Measurements from ENCODE around the gene CDH26.
"Not testable (repeated sequence)": the region's sequence is repeated elsewhere in the genome, so short reads cannot be mapped to it uniquely, and the experiment has no call there.

The CDH26 gene

DNA sequence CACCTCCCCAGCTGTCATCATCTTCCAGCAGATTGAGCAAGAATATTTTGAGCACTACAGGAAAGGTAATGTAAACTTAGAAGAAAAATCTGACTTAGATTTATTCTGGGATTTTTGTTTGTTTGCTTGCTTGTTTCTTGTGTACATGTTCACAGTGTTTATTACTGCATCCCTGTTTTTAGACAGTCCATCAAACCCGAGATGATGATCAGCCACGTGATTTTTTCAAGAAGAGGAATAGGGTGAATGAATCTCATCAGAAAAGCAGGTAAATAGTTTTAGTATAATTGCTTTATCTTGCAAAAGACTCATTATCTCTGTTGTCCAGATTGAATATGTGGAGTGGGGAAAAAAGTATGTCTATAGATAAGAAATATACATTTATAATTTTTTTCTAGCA, 16.0 kb upstream of the CDH26 start:
- DNase-seq, result no peak

DNA sequence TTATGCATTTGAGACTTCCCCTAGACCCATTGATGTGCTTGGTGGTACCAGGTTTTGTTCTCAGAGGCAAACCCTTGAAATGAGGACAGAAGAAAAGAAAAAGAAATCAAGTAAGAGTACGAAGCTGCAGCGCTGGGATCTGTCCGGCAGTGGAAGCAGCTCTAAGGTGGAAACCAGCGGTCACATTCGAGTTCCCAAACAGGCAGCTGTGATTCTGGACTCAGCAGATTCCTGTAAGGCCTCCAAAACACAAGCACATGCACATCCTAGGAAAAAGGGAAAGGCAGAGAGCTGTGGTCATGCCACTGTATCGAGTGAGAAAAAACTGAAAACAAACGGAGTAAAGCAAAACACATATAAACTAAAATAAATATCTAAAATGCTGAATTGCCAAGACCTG, 13.5 kb upstream of the CDH26 start:
- no peak for DNase-seq

DNA sequence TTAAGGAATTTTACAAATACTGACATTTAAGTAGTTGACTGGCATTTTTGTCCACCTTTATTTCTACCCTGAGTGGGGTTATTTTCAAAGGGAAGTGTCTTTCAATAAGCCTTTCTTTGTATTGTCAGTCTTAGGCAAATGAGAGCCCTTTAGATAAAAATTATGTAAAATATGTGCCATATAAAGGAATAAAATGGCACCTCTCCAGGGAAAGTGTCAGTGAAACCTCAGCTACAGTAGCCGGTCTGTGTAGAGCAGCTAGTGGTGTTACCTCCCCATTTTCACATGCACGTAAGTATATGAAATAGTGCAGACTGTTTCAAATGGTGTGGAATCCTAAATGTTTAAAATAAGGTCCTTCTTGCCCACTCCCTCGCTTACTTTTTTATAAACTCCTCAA, 13.0 kb upstream of the CDH26 start:
- no peak for DNase-seq

DNA sequence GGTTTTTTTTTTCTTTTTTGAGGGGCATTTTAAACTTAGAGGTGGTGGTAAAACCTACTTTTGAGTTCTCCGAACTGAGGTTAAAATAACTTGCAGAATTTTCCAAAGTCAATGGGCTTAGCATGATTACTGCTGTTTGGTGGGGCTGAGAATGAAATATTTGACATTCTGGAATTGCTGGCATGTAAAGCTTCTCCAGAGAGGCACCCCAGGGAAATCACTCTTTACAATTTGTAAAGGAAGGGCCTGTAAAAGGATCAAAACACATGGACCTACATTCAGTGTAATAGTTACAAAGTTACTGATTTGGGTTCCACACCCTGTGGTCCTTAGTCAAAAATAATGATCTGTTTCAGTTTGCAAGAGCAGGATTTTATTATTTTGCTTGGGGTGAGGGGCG, 12.5 kb upstream of the CDH26 start:
- no peak for DNase-seq

DNA sequence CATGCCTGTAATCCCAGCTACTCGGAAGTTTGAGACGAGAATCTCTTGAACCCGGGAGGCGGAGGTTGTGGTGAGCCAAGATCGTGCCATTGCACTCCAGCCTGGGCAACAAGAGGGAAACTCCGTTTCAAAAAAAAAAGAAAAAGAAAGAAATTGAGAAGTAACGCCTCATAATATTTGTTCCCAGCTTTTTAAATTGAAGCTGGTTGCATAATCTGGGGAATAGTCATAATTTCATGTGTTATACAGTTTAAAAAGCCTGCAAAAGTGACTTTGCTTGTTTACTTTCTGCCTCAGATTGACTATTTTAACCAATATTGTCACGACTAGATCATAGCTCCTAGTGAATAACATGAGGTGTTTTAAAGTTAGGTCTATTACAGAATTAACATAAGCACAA, 10.8 kb upstream of the CDH26 start:
- DNase-seq, result no peak

DNA sequence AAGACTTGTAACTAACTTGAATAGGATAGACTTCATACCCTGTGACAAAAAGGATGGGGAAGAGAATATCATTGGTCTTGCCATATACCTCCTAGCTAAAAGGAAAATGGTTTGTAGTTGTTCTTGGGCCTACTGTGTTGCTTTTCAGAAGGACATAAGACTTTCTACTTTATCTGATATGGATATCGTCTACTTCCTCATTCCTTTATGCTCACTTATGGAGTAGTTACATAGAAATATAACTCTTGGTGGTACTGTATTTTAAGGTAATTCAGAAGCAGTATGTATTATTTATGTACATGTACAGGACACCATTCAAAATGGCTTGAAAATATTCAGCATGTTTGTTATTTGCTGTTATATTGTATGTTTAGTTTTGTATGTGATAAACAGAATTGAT, 10.0 kb upstream of the CDH26 start:
- no peak for DNase-seq

DNA sequence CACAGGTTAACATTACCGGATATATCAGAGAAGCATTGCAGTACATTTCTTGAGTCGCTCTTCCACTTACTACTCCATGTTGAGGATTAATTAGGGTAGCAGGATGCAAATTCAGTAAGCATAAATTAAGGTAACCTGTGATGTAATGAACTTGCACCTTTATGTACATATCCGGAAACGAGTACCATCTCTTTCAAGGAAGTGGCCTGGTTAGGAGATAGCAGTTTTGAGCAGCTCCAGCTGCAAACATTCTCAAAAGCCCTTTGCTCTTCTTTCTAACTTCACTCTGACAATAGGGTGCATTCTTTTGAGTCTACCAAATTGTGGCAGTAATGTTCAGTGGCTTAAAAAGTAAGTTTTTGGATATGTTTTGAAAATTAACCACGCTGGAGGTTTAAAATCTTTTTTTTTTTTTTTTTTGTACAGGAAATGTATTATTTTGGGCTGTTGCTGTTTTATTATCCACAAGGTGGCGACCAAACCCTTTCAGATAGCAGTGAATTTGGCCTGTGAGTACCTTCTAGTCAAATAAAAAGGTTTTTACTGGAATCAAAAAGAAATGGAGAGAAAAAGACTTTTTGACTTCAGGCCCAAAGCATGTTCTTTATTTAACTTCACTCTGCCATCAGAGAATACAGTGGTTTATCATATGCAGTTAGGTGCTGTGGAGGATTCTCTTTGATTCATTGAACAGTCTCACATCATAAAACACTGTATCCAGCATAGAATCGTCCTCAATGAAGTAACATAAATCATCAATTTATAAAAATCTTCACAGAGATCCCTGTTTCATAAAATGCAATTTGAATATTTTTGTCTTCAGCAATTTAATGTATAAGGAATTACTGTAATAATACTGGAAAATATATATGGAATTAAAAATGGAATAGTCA, 9.1 kb upstream of the CDH26 start:
- peak; percentile 66 for DNase-seq

DNA sequence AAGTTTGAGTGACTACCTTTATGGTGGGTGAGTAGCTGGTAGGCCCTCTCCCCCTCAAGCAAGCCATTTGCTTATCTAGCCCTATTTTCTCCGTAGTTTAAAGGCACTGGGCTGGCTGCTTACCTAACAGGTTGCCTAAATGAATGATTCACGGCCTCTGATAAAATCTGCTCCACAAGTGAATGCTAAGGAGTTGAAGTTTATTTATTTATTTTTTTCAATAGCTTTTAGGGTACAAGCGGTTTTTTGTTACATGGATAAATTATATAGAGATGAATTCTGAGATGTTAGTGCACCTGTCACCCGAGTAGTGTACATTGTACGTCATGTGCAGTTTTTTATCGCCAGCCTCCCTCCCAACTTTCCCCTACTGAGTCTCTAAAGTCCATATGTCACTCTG, 8.3 kb upstream of the CDH26 start:
- DNase-seq, result no peak

DNA sequence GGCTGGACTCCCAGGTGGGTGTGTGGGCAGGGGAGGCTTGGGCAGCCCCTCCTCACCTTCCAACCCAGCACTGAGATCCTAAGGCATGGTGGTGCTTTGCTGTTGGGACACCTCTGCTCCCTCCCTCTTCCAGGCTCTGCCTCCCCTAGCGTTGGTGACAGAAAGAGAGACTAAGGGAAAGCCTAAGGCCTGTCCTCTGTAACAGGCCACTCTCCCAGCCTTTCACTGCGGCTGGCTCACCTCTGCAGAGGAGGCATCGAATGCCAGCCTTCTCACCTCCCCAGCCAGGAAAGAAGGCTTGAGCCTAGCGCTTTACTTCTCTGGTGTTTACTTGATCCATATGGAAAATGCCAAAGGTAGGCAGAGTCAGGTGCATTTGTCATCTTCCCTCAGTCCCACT, 3.5 kb upstream of the CDH26 start:
- DNase-seq, result no peak

DNA sequence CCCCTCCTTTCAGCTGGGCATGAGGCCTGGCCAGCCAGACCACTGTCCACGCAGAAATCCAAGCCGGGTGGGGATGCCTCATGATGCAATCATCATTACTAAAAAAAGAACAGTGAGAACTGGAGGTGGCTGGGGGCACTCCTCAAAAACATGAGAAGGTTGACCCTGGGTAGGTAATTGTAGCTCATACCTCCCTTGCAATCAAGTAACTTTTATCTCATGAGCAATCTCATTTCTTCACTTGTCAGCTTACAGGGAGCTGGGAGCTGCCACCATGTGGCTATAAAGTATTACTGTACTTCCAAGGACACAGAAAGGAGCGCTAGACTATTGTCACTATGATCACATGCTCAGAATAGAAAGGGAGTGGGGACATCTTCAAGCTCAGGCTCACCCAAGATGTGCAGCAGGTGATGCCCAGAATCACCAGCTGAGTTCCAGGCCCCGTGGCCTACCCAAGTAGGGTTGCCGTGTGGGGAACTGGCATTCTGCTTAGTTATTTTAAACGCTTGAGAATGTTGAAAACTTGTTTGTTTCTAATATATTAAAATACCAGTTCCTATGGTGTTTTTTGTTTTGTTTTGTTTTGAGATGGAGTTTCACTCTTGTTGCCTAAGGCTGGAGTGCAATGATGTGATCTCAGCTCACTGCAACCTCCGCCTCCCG, 3.0 kb upstream of the CDH26 start:
- no peak for DNase-seq

DNA sequence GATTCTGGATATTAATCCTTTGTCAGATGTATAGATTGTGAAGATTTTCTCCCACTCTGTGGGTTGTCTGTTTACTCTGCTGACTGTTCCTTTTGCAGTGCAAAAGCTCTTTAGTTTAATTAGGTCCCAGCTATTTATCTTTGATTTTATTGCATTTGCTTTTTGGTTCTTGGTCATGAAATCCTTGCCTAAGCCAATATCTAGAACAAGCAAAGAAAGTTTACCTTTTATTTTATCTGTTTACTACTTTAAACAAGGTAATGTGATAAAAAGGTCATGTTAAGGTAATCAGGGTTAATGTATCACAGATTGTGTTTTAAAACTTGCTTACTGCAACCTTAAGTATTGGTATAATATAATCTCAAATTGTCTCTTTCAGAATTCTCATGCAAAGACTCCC, 655 bp upstream of the CDH26 start:
- DNase-seq, result not testable (repeated sequence)

DNA sequence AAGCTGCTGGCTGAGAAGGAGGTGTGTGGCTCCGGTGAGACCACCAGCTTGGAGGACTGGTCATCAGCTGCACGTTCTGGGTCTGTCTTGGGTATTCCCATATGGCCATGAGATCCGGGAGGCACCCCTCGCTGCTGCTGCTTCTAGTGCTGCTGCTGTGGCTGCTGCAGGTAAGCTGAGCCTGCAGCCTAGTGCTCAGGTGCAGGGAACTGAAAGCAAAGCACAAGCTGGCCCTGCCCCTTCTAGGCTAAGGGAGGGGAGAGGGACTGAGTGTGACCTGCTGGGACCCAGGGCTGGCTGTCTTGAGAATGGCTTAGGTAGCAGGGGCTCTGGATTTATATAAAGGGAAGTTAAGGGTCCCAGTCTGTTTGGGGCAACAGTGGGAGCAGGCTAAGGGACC, 403 bp downstream of the CDH26 start:
- DNase-seq, result no peak

DNA sequence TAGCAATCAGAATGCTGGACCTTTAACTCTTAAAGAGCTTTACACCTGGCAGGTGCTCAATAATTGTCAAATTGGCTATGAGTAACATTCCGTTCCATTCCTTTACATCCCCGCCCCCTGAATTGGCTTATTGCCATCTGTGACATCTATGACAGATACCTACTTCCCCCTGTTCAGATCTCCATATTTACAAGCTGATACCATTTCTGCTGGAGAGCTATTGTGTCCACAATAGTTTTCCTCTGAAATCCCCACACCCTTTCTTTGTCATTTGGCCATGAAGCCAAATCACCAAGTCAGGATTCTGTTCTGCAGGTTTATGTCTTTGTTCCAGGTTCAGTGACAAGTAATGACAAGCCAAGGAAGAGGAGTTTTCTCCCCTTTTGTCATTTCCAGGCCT, 3.2 kb downstream of the CDH26 start:
- DNase-seq, result no peak

DNA sequence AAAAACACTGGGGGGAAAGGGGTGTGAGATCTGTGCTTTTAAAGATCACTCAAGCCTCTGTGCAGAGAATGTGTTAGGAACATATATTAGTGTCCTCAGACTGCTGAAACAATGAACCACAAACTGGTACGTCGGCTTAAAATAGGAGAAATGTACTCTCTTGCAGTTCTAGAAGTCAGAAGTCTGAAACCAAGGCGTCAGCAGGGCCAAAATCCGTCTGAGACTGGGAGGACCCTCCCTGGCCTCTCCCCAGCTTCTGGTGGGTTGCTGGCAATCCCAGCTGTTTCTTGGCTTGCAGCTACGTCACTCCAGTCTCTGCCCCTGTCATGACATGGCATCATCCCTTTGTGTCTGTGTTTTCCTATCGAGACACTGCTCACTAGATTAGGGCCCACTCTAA, 3.9 kb downstream of the CDH26 start:
- DNase-seq, result no peak

DNA sequence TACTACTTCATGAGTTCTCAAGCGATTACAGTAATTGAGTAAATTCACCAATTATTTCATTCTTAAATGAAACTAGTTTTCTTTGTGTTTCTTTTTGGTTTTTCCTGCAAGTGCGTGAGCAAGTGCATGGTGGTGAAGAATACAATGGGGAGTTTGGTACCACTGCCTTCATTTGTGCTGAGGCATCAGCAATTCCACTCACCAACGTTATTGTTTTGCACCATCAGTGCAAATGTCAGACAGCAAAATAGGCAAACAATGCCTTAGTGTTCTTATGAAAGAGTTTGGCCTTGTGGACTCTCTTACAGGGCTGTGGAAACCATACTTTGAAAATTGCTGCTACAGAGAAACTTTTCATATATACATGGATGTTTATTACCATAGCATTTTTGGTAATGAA, 8.2 kb downstream of the CDH26 start:
- DNase-seq, result no peak

DNA sequence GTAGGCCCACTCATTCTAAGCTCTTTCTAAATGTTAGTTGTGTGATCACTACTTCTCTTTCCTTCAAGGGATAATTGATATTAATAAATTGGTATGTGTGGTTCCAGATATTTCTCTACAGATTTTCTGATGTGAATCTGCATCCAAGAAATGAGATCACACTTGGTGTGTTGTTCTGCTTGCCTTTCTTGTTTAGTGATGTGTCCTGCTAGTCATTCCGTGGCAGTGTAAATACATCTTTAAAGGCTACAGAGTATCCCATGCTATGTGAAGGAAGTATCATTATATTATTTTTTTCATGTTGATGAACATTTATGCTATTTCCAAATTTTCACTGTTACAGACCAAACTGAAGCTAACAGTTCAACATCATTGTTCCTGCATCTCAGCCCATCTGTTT, 13.2 kb downstream of the CDH26 start:
- no peak for DNase-seq

DNA sequence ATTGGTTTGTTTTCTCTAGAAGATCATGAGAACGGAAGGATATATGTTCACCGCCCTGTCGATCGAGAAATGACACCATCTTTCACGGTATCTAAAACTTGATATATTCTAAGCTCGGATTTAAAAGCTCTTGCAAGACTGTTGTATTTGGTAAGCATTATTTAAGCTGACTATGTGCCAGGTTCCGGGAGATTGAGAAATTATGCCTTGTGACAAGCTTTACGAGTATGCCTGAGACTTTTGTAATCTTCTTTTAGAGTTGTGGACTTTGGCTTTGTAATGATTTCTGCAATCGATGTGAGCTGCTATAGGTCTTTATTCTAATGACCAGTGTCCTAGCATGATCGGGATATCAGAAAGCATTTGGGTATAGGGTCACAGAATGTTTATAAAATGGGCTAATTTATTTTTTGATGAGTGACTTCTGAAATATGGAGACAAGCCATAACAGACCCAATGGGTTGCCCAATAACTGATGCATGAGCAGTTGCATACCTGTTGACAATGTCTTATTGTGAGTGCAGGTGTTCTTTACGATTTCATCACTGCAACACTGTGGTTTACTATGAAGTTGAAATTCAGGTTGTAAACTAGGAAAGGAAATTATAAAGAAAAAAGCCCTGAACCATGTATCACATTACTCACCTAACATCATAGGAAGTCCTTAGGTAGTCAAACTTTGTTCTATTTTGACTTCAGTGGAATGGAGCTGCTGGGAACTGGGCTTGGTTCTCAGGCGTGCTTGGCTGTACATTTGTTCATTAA, 14.0 kb downstream of the CDH26 start:
- no peak for DNase-seq

DNA sequence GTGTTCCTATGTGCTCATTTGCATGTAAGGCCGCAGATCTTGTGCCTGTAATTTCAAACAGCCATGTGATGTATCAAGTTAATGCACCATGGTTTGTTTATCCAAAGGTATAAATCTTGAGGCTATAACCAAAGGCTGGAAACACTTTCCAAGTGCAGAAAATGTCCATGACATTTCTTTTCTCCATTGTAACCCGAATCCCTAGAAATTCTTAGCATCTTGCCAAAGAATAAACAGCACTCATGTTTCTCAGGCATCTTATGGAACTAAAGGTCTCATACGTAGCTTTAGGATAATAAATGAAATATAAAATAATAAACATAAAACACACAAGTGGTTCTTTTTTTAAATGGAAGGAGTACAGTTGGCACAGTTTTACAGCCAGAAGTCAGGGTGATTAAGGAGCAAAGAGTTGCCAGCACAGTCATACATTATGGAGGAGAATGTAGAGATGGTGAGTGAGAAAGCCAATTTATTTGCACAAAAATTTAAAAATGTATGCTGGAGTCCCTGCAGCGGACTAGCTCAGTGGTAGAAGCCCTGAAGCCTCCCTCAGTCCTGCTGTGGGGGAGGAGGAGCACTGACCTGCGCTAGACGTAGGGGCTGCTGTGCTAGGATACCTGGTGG, 18.0 kb downstream of the CDH26 start:
- DNase-seq, result peak; percentile 32

DNA sequence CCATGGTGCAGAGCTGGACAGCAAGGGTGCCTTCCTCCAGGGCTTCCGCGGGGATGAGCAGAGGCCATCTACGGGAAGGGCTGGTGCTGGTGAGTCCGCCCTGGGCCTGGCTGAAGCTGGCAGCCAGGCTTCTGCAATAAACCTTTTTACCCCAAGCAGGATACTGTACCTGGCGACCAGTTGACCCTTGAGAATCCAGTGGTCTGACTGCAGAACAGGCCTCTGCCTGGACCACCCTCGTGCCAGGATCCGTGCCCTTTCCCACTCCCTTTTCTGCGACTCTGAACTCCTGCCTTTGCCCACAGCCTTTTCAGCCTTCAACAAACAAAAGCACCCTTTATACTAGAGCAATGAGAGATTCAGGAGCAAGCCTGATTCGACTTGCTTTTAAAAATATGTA, 18.9 kb downstream of the CDH26 start:
- DNase-seq, result no peak

DNA sequence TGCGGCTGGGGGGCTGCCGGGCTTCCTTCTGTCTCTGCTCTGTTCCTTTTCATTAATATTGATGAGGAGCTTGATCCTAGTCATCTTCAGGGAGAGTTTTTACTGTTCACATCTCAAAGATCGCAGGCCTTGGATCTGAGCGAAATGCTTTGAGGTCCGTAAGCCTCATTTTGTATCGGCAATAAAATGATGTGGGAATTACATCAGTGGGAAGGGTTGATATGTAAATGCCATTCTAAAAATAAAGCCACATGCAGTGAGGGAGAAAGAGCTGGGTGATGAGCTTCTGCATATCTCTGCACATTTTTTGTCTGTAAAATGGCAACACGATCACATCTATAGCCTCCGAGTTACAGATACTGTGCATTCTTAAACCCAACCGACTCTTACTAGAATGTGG, 24.9 kb downstream of the CDH26 start:
- DNase-seq, result no peak

DNA sequence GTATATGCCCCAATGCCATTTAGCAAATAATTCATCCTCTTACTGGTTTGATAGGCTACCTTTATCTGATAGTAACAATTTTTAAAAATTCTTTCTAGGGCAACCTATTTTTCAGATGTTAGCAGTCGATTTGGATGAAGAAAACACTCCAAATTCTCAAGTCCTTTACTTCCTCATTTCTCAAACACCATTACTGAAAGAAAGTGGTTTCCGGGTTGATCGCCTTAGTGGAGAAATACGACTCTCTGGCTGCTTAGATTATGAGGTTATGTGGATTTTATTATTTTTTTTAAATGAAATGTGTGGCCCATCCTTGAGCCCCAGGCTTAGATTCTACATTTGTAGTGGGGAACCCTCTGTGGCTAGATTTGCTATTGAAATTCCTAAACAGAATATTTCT, 26.3 kb downstream of the CDH26 start:
- DNase-seq, result no peak

DNA sequence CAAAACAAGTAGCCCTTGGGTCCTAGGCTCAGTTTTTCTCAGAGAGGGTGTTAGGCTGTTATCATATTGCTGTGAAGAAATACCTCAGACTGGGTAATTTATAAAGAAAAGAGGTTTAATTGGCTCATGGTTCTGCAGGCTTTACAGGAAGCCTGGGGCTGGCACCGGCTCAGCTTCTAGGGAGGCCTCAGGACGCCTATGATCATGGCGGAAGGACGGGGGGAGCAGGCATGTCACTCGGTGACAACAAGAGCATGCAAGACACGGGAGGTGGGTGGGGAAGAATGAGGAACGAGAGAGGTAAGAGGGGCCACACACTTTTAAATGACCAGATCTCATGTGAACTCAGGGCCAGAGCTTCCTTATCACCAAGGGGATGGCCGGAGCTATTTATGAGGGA, 26.9 kb downstream of the CDH26 start:
- DNase-seq, result no peak

DNA sequence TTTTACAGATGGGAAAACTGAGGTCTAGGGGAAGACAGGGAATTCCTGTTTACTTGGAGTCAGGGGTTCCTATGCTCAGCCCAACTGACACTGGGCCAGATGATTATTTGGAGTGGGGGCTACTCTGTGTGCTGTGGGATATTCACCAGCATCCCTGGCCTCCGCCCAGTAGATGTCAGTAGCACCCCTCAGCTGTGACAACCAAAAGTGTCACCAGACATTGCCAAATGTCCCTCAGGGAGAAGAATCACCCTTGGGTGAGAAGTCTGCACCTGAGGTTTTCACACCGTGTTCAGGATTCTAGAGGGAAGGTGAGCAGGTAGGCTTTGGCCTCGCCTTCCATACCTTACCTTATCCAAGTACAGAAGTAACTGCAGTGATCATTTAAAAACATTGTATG, 27.6 kb downstream of the CDH26 start:
- DNase-seq, result no peak

DNA sequence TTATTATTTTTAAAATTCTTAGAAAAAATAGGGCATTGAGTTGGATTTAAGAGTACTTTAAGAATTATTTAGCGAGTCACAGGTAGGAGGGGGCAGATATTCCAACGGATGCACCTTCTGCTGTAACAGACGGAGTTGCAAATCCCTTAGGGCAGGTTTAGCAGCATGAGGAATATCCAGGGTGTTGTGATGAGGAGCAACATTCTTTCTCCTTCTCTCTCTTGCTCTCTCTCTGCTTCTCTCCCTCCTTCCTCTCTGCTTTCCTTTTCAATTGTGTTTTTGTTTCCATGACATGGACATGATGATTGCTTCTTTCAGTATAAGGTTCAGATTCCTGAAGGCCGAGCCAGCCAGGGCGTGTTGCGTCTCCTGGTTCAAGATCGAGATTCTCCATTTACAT, 28.9 kb downstream of the CDH26 start:
- DNase-seq, result no peak

Measured in DMS79 treated with DMSO at 0.1 percent for 48 hours (cell line).